HG03139 (cell line): Measurements from ENCODE around the gene MSX1.

Experiments used
- ATAC-seq: cut with Tn5 transposase; IDR thresholded peaks from one replicate; pipeline ENCODE4 v1.9.1; 2021; ENCODE audit not compliant: unreplicated experiment

MSX1 gene

GRCh38 chr4:4840351-4840750 lies 19.1 kb upstream of the MSX1 start:
- ATAC-seq, result no peak

- ATAC-seq, result no peak
Measured at GRCh38 chr4:4841156-4841555, 18.3 kb upstream of the MSX1 start.

GRCh38 chr4:4842476-4843441 lies 16.7 kb upstream of the MSX1 start:
- ATAC-seq, result no peak

- no peak for ATAC-seq
Measured at GRCh38 chr4:4843635-4844291, 15.7 kb upstream of the MSX1 start.

- ATAC-seq, result no peak
Measured at GRCh38 chr4:4845027-4845426, 14.4 kb upstream of the MSX1 start.

GRCh38 chr4:4847011-4847410 lies 12.5 kb upstream of the MSX1 start:
- ATAC-seq, result no peak

GRCh38 chr4:4848540-4848939 lies 10.9 kb upstream of the MSX1 start:
- ATAC-seq, result no peak

- ATAC-seq, result no peak
Measured at GRCh38 chr4:4849106-4849505, 10.4 kb upstream of the MSX1 start.

- ATAC-seq, result no peak
Measured at GRCh38 chr4:4849524-4850193, 9.8 kb upstream of the MSX1 start.

- ATAC-seq, result no peak
Measured at GRCh38 chr4:4851081-4851480, 8.4 kb upstream of the MSX1 start.

GRCh38 chr4:4851906-4852305 lies 7.6 kb upstream of the MSX1 start:
- ATAC-seq, result no peak

- ATAC-seq, result no peak
Measured at GRCh38 chr4:4852591-4853362, 6.7 kb upstream of the MSX1 start.

- ATAC-seq, result no peak
Measured at GRCh38 chr4:4853371-4853823, 6.1 kb upstream of the MSX1 start.

- ATAC-seq, result no peak
Measured at GRCh38 chr4:4853921-4854648, 5.4 kb upstream of the MSX1 start.

GRCh38 chr4:4854649-4855295 lies 4.7 kb upstream of the MSX1 start:
- no peak for ATAC-seq

- no peak for ATAC-seq
Measured at GRCh38 chr4:4855301-4856070, 4.0 kb upstream of the MSX1 start.

GRCh38 chr4:4856071-4857000 lies 3.1 kb upstream of the MSX1 start:
- no peak for ATAC-seq
